ENCODE data around the gene SPEG.
A peak's percentile ranks its signal among the peaks of the same experiment; 100 is the strongest.

SPEG gene

DNA sequence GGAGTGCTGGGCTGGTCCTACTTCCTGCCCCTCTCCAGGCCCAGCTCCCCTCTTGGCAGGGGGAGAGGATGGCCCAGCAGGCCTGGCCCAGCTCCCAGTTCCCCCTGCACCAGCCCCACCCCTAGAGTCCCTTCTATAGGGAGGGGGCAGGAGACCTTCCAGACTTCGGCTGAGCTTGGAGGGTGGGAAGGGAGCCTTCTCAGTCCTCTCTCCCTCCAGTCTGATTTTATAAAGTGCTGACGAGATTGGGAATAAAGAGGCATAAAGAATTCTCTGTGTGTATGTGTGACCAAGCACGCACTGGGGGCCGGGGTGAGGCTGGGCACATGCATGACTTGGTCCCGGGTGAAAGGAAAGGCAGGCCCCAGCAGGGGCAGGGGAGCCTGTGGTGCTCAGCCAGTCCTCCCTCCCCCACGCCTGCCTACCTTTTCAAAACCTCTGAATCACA is 103.9 kb downstream of the SPEG start:
- no peak for DNase-seq

DNA sequence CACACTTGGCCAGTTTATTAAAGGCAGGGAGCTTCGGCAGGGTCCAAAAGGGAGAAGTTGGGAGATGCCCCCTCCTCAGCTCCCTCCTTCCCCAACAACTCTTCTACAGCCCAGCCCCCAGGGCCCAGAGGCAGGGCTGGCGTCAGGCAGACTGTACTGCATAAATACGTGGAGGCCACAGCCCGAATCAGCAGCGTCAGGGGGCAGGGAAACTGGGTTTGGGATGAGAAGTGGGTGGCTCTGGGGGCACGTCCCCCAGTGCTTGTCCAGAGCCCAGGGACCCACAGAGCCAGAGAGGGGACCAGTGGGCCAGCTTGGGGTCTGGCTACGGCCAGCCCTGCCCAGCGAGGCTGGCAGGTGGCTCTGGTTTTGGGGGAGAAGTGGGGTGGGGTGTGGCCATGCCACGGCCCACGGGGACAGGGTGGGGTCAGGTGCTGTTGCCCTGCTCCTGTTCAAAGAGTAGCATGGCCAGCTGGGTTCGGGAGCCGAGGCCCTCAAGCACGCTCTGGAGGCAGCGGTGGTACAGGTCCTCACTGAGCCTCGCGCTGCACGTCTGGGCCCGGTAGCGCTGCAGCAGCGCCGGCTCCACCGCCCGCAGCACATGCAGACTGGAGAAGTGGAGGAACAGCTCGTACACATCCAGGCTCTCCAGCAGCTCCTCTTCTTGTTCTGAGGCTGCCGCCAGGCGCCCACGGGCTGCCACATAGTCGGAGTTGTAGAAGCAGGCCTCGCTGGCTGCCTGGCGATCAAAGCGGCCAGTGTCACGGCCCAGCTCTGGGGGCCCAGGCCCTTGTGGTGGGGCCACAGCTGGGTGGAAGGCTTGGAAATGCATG is 104.5 kb downstream of the SPEG start:
- DNase-seq, result no peak

DNA sequence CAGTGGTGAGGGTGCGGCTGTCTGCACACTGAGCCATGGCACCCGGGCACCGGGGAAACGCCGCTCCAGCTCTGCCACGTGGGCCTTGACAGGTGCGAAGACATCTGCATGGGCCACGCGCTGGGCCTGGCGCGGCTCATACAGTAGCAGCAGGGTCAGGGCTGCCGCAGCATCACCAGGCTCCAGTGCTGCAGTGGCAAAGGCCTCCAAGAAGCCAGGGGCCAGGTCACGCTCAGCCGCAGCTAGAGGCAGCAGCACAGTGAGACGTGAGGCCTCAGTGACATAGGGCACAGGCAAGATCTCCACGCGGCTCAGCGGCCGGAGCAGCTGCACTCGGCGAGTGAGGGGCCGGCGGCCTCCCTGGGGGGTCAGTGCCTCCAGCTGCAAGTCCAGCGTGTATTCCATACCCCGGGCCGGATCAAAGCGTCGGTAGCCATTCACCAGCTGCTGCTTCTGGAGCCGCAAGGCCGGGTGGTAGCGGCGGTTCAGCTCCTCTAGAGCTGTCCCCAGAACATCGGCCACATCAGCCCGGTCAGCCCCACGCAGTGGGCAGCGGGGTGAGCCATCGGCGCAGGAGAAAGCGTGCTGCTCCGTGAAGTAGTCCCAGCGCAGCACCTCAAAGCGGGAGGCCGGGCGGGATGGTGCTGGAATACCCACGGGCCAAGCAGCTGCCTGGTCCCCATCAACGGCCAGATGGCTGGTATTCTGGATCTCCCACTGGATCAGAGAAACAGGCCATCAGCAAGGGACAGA is 105.5 kb downstream of the SPEG start:
- no peak for DNase-seq

DNA sequence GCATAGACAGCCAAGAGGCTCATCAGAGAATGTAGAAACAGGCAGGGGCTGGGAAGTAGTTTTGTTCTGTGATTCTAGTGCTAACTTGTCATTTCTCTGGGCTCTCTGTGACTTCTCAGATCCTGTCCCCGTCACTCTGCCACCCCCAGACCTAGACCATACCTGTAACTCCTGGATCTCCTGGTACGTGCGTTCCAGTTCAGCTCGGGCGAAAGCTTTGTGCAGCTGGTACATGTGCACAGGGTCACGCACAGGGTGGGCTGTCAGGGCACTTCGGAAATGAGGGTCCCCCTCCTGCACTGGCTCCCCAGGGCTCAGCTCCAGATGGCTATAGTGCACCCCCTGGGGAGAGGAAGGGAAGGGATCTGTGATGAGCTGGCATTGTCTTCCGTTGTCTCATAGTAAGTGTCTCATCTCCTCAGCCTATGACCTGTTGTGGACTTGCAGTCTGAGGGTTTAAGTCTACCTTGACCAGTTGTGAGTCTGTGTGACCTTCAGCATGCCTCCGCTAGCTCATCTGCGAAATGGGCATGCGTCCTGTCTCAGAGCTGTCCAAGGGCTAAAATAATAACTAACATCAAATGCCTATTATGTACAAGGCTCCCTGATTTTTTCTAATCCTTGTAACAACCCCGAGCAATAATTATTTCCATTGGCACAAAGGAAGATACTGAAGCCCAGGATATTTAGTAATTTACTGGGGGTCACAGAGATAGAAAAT is 106.3 kb downstream of the SPEG start:
- DNase-seq, result no peak

DNA sequence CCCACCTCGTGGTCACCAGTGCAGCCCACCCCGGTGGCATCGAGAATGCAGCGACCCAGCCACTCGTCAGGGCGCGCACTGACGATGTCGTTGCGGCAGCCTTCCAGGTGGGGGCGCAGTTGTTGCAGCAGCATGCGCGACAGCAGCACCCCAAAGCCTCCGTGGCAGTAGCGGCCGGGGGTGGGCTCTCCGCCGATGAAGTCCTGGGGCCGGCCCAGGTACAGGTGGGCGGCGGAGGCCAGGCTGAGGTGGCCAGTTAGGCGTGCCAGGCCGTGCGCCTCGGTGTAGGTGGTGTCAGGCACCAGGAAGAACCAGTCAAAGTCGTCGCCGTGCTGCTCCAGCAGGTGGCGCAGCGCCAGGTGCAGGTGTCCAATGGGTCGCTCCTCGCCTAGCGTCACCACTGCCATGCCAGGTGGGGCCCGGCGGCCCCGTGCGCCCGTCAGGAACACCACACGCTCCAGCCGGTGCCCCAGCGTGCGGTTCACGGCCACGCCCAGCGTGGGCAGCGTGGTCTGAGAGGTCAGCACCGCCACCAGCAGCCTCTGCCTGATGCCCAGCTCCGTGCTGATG is 107.1 kb downstream of the SPEG start:
- DNase-seq, result peak; percentile 93

DNA sequence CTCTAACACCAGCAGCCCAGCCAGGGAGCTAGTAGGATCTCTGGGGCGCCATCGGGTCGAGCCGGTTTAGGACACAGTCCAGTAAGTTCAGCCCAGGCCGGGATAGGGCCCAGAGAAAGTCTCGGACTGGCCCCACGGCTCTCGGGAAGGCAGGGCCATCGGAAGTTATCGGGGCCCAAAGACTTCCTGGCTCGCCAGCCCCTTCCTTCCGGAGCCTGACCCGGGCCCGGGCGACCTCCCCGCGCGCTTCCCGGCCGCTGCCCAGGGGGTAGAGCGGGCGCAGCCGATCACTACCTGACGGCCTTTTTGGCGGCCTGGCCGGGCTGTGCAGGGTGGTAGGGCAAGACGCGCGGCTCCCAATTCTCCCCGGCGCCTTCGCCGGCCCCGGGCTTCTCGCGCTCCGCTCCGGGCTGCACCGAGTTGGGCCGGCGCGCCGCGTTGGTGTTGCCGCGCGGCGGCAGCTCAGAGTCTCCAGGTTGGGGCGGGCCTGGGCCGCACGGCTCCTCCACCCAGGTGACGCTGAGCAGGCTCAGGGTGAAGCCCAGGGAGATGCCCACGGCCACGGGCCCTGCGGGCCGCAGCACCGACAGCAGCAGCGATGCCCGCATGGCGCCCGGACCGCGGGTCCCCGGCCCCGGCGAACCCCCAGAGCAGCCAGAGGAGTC is 108.4 kb downstream of the SPEG start:
- DNase-seq, result no peak

DNA sequence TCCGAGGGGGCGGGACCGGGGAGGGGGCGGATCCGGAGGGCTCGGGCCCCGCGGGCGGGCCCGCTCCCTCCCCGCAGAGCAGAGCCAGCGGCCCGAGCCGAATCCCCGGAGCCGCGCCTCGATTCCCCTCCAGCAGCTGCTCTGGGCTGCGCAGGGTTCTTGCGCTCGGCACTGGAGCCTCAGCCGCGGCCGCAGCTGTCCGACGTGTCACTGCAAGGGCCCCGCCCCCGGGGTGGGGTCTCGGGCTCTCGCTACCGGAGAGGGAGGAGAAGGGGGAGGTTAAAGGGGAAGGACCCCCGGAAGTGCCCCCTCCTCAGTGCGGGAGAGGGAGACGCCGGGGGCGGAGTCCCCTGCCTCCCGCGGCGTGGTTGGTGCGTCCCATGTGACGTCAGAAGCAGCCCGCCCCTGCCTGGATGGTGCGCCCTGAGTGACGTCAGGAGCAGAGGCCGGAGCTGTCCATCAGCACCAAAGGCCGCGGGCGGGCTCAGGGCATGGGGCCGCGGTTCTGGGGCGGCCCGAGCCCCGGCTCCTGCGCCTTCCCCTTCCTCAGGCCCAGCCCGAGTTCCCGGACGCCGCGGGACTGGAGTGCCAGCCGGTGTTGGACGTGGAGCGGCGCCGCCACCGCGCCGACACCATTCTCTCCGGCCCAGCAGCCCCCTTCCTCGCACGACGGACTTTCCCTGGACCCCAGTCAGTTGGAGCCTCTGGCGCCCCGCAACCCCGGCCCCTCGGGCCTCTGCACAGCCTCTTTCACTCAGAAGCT is 109.1 kb downstream of the SPEG start, which contains the start of the genes CHPF and TMEM198:
CHPF (minus strand) TSS at position 214 of the 763 bp plus-strand sequence. CDS start 271 bp downstream, outside the sequence.
TMEM198 (plus strand) TSS at position 433 of the 763 bp plus-strand sequence. CDS start 700 bp downstream, outside the sequence.
- DNase-seq, result peak; percentile 99

DNA sequence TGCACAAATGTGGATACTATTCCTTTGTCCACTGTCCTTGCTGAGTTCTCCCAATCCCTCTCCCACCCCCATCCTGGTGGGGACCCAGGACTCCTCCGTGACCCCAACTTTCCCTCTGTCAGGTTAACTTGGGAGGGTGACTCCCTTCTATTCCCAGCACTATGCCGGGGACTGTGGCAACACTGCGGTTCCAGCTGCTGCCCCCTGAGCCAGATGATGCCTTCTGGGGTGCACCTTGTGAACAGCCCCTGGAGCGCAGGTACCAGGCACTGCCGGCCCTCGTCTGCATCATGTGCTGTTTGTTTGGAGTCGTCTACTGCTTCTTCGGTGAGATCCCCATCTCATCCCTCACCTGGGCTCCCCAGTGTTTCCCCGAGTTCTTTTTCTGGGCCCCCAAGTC is 109.9 kb downstream of the SPEG start:
- no peak for DNase-seq

DNA sequence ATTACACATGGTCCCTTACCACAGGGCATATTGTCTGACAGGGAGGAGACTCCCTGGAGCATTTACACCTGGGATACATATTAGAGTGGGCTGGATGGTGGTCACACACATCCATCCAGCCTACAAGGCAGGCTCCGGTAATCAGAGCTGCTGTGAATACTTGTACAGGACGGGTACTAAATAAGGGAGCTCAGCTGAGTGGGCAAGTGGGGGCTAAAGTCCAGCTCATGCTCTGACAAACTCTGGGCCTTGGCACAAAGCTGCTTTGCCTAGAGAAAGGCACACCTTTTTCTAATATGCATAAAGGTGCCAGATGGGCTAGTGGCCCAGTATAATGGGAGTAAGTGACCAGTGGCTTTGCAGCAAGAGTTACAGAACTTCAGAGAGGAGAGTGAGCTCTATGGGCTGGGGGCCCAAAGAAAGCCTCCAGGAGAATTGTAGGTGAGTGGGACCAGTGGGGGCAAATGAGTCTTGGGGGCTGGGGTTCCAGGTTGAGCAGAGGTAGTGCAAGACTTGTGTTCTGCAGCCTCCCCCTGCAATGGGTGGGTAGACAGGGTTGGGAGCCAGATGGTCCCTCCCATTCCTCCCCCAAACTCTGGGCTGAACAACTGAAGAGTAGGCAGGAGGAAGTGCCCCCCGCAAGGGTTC is 110.8 kb downstream of the SPEG start:
- no peak for DNase-seq

DNA sequence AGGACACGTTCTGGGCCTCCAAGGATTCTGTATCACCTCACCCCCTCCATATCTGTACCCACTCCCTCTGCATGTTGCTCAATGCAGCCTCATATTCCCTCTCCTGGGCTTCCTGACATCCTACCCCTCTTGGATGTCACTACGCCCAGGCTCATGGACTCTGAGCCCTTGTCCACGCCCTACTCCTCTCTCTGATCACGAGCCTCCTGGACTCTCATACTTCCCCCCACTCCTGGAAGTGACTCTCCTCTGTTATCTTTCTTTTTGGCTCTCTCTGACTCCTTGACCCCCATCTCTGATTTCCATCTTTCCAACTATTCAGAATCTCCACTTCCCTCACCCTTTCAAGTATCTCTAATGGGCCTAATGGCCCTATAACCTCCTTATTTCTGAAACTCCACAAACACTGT is 111.3 kb downstream of the SPEG start:
- no peak for DNase-seq

DNA sequence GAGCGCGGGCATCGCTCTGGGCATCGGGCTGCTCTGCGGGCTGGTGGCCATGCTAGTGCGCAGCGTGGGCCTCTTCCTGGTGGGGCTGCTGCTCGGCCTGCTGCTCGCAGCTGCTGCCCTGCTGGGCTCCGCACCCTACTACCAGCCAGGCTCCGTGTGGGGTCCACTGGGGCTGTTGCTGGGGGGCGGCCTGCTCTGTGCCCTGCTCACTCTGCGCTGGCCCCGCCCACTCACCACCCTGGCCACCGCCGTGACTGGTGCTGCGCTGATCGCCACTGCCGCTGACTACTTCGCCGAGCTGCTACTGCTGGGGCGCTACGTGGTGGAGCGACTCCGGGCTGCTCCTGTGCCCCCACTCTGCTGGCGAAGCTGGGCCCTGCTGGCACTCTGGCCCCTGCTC is 113.0 kb downstream of the SPEG start:
- no peak for DNase-seq
